ENCODE results near the gene RBBP5. TPM values are rescaled to one million over a fixed set of nuclear protein-coding genes. Genes with fewer than 3 reads are reported as not detected.

Gene RBBP5
- total and polyA plus RNA-seq, 2 experiments from 2014 or later = 14.1 to 26.5 TPM

DNA sequence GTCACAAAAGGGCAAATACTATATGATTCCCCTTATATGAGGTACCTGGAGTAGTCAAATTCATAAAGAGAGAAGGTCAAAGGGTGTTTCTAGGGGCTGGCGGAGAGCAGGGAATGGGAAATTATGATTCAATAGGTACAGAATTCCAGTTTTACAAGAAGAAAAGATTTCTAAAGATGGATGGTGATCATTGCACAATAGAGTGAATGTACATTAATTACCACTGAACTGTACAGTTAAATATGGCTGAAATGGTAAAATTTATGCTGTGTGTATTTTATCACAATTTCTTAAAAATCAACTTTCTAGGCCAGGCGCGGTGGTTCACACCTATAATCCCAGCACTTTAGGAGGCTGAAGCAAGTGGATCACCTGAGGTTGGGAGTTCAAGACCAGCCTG is 19.4 kb downstream of the RBBP5 start (continued):
- TF ChIP-seq, protein P1, sequence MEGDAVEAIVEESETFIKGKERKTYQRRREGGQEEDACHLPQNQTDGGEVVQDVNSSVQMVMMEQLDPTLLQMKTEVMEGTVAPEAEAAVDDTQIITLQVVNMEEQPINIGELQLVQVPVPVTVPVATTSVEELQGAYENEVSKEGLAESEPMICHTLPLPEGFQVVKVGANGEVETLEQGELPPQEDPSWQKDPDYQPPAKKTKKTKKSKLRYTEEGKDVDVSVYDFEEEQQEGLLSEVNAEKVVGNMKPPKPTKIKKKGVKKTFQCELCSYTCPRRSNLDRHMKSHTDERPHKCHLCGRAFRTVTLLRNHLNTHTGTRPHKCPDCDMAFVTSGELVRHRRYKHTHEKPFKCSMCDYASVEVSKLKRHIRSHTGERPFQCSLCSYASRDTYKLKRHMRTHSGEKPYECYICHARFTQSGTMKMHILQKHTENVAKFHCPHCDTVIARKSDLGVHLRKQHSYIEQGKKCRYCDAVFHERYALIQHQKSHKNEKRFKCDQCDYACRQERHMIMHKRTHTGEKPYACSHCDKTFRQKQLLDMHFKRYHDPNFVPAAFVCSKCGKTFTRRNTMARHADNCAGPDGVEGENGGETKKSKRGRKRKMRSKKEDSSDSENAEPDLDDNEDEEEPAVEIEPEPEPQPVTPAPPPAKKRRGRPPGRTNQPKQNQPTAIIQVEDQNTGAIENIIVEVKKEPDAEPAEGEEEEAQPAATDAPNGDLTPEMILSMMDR (conservative IDR thresholded peaks at IDR 0.05; ENCODE audit: low read depth in 2 of 2) = no peak
- TF ChIP-seq NANOG (IDR thresholded peaks at IDR 0.05; ENCODE audit: borderline replicate concordance) (no peak), EZH2phosphoT487 (IDR thresholded peaks at IDR 0.05; ENCODE audit: unreplicated experiment) (no peak), ZNF462 (CRISPR knock-in tag; IDR thresholded peaks at IDR 0.05) (no peak)

DNA sequence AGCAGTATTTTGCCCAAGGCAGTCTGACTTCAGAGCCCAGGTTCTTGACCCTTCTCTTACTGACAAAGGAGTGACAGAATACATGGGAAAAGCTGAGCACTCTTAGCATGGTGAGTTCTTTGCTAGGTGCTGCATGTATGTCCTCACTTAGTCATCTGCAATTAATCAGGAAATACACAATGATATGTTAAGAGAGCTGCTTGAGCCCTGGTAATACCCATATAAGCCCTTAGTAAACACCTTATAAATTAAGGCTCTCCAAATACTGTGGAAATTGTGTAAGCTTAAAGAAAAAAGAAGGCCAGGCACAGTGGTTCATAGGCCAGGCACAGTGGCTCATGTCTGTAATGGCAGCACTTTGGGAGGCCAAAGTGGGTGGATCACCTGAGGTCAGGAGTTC is 23.5 kb downstream of the RBBP5 start:
- Mint-ChIP-seq H3K27ac (no peak overlapping the region), H3K4me3 (no peak overlapping the region), H3K9me3 (no peaks in the 10 kb centered on the region), H3K27me3 (ENCODE audit: insufficient read depth, low read depth, poor library complexity) (peaks cover 2% of the 10 kb centered on the region), H3K4me1 (no peaks in the 10 kb centered on the region), H3K36me3 (ENCODE audit: low read depth) (peaks cover 84% of the 10 kb centered on the region)
- TF ChIP-seq POLR2AphosphoS5 (IDR thresholded peaks at IDR 0.05; ENCODE audit: low read depth) = no peak
- TF ChIP-seq, protein P2, sequence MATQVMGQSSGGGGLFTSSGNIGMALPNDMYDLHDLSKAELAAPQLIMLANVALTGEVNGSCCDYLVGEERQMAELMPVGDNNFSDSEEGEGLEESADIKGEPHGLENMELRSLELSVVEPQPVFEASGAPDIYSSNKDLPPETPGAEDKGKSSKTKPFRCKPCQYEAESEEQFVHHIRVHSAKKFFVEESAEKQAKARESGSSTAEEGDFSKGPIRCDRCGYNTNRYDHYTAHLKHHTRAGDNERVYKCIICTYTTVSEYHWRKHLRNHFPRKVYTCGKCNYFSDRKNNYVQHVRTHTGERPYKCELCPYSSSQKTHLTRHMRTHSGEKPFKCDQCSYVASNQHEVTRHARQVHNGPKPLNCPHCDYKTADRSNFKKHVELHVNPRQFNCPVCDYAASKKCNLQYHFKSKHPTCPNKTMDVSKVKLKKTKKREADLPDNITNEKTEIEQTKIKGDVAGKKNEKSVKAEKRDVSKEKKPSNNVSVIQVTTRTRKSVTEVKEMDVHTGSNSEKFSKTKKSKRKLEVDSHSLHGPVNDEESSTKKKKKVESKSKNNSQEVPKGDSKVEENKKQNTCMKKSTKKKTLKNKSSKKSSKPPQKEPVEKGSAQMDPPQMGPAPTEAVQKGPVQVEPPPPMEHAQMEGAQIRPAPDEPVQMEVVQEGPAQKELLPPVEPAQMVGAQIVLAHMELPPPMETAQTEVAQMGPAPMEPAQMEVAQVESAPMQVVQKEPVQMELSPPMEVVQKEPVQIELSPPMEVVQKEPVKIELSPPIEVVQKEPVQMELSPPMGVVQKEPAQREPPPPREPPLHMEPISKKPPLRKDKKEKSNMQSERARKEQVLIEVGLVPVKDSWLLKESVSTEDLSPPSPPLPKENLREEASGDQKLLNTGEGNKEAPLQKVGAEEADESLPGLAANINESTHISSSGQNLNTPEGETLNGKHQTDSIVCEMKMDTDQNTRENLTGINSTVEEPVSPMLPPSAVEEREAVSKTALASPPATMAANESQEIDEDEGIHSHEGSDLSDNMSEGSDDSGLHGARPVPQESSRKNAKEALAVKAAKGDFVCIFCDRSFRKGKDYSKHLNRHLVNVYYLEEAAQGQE (IDR thresholded peaks at IDR 0.05; ENCODE audit: unreplicated experiment) = no peak
- TF ChIP-seq CREB1 (CRISPR knock-in tag; IDR thresholded peaks at IDR 0.05; ENCODE audit: low read depth) = no peak
- no peak for TF ChIP-seq JUNB (IDR thresholded peaks at IDR 0.05; ENCODE audit: unreplicated experiment)
- TF ChIP-seq ZNF114 (CRISPR knock-in tag; IDR thresholded peaks at IDR 0.05) = no peak
- no peak for TF ChIP-seq EZH2 (IDR thresholded peaks at IDR 0.05; ENCODE audit: low read depth, unreplicated experiment)
- no peaks in the 10 kb centered on the region for H3K79me2 ChIP-seq (replicated peaks; ENCODE audit: insufficient read depth)
- H2AFZ ChIP-seq = no peak overlapping the region
- peaks cover 74% of the 10 kb centered on the region for H3K36me3 ChIP-seq (ENCODE audit: insufficient read depth)
- no peaks in the 10 kb centered on the region for H3K27me3 ChIP-seq (ENCODE audit: insufficient read depth)
- no peak overlapping the region for H3K4me3 ChIP-seq
- no peak overlapping the region for H3K27ac ChIP-seq (ENCODE audit: low read depth)
- ATAC-seq (no peak), DNase-seq (ENCODE audit: low spot score) (no peak)
- H3K4me1 ChIP-seq (ENCODE audit: insufficient read depth) = no peaks in the 10 kb centered on the region
- H4K20me1 ChIP-seq (replicated peaks; ENCODE audit: insufficient read depth) = no peaks in the 10 kb centered on the region; the same call in 1 of the 2 replicates
- H3K4me2 ChIP-seq = no peak overlapping the region
- no peaks in the 10 kb centered on the region for H3K9me2 ChIP-seq (ENCODE audit: insufficient read depth)
- H3F3A ChIP-seq (replicated peaks; ENCODE audit: low read depth) = no peaks in the 10 kb centered on the region
